Smooth muscle cell of the brain vasculature (primary cell): ENCODE measurements around the gene C17orf67.
A peak's percentile ranks its signal among the peaks of the same experiment; 100 is the strongest.

Source experiments
- DNase-seq: peaks from one replicate; pipeline ENCODE4 v3.0.0-alpha.2; 2012; ENCODE audit warnings: low read depth, low spot score

The C17orf67 gene

GRCh38 chr17:56833809-56834379, at the start of gene C17orf67, which contains the start of gene DGKE:
Gene C17orf67, minus strand, starts transcription at chr17:56833920. Its CDS starts 18,110 bp downstream, at chr17:56815810.
Gene DGKE, plus strand, starts transcription at chr17:56834151. Its CDS starts 645 bp downstream, at chr17:56834796.
- DNase-seq, result peak; percentile 81

GRCh38 chr17:56881685-56882295, 48.1 kb upstream of the C17orf67 start:
- DNase-seq, result no peak

GRCh38 chr17:56880571-56880970, 46.9 kb upstream of the C17orf67 start:
- no peak for DNase-seq

GRCh38 chr17:56880133-56880532, 46.4 kb upstream of the C17orf67 start:
- DNase-seq, result no peak

GRCh38 chr17:56879280-56879679, 45.6 kb upstream of the C17orf67 start:
- DNase-seq, result no peak

GRCh38 chr17:56876766-56877179, 43.1 kb upstream of the C17orf67 start:
- DNase-seq, result no peak

- no peak for DNase-seq
Measured at GRCh38 chr17:56870081-56870651, 36.4 kb upstream of the C17orf67 start.

- DNase-seq, result no peak
Measured at GRCh38 chr17:56868716-56869115, 35.0 kb upstream of the C17orf67 start.

- DNase-seq, result no peak
Measured at GRCh38 chr17:56867948-56868376, 34.2 kb upstream of the C17orf67 start.

GRCh38 chr17:56866496-56866895, 32.8 kb upstream of the C17orf67 start:
- no peak for DNase-seq

GRCh38 chr17:56866076-56866475, 32.4 kb upstream of the C17orf67 start:
- no peak for DNase-seq

- DNase-seq, result no peak
Measured at GRCh38 chr17:56863974-56864373, 30.3 kb upstream of the C17orf67 start.

GRCh38 chr17:56861899-56862298, 28.2 kb upstream of the C17orf67 start:
- DNase-seq, result no peak

- no peak for DNase-seq
Measured at GRCh38 chr17:56851008-56851407, 17.3 kb upstream of the C17orf67 start.

- no peak for DNase-seq
Measured at GRCh38 chr17:56850591-56850990, 16.9 kb upstream of the C17orf67 start.

GRCh38 chr17:56849131-56849530, 15.4 kb upstream of the C17orf67 start:
- DNase-seq, result no peak

- DNase-seq, result no peak
Measured at GRCh38 chr17:56847106-56847505, 13.4 kb upstream of the C17orf67 start.

- DNase-seq, result no peak
Measured at GRCh38 chr17:56845934-56846333, 12.2 kb upstream of the C17orf67 start.

- DNase-seq, result no peak
Measured at GRCh38 chr17:56842577-56842976, 8.9 kb upstream of the C17orf67 start.

- no peak for DNase-seq
Measured at GRCh38 chr17:56838687-56839086, 5.0 kb upstream of the C17orf67 start.

- DNase-seq, result no peak
Measured at GRCh38 chr17:56835264-56835585, 1.5 kb upstream of the C17orf67 start.

- DNase-seq, result no peak
Measured at GRCh38 chr17:56834380-56835263, 902 bp upstream of the C17orf67 start.
